GM20000 (cell line): ENCODE measurements around the gene LNPEP.

Experiments used
- DNase-seq: peaks from one replicate; pipeline ENCODE4 v3.0.0; 2012; ENCODE audit warnings: low spot score
- TF ChIP-seq, protein P1 (sequence below): IDR thresholded peaks from 2 replicates; pipeline ENCODE4 v1.5.1; 2012; ENCODE audit warnings: mild to moderate bottlenecking, control low read depth; ENCODE audit errors: extremely low read depth, missing control alignments

LNPEP gene

DNA sequence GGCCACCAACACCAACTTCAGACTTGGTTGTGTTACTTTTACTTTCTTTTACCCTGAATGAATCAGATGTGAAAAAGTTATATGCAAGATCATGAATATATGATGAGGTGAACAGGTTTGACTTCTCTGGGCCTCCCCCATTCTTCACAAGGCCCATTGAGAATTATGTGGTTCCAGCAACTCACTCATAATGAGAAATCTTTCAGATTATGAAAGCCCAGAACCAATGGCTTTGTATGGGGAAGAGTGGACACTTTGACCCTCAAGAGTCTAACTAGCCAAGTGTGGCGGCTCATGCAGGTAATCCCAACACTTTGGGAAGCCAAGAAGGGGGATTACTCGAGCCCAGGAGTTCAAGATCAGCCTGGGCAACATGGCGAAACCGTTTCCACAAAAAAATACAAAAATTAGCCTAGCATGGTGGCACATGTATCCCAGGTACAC is 16.1 kb upstream of the LNPEP start:
- TF ChIP-seq, protein P1, sequence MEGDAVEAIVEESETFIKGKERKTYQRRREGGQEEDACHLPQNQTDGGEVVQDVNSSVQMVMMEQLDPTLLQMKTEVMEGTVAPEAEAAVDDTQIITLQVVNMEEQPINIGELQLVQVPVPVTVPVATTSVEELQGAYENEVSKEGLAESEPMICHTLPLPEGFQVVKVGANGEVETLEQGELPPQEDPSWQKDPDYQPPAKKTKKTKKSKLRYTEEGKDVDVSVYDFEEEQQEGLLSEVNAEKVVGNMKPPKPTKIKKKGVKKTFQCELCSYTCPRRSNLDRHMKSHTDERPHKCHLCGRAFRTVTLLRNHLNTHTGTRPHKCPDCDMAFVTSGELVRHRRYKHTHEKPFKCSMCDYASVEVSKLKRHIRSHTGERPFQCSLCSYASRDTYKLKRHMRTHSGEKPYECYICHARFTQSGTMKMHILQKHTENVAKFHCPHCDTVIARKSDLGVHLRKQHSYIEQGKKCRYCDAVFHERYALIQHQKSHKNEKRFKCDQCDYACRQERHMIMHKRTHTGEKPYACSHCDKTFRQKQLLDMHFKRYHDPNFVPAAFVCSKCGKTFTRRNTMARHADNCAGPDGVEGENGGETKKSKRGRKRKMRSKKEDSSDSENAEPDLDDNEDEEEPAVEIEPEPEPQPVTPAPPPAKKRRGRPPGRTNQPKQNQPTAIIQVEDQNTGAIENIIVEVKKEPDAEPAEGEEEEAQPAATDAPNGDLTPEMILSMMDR: no peak
- peak; percentile 57 for DNase-seq

DNA sequence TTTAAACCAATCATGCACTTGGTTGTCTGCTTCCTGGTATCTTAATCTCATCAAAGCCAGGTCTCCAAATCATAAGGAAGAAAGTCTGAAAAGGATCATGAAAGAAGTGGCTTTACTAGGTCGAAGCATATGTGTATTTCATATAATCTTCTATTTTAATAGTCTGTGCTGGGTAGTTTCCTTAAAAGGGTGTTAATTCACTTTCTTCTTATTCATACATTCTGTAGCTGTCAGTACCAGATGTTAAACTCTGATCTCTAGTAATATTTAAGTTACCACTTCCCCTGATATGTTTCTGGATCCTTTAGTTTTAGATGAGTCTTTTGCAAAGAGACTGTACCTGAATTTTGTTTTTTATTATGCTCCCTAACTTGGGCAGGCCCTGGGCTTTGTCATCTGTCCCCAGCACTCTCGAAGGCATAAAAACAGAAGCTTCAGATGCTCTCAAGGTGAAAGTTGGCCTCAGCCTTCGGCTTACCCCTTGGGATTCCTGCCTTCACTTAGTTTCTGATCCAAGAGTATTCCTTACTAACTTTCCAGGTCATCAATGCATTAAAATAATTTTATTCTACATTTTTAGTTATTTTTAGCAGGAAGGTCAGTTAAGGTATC is 15.0 kb upstream of the LNPEP start:
- DNase-seq: no peak
- TF ChIP-seq, protein P1: no peak

DNA sequence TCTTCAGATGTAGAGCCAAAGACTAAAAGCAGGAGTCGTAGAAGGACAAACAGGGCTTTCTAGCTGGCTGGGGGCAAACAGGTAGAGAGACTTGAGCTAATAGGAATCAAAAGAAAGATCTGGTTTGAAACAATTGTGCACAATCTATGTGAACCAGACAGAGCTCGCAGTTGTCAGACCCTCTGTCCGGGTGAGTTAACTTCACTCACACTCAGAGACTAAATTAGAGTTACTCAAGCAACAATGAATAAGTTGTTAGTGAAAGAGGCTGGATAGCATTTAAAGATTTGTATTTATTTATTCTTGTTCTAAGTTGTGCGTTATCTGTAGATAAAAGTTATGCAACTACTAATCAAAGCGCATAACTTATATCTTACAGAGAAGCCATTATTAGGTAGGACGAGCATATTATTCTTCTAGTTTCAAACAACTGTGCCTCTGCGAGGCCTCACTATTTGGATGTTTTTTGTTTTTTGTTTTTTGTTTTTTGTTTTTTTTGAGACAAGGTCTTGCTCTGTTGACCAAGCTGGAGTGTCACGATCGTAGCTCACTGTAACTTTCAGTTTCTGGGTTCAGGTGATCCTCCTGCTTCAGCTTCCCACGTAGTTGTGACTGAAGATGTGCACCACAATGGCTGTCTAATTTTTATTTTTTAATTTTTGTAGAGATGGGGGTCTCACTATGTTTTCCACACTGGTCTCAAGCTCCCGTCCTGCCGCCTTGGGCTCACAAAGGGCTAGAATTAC is 13.2 kb upstream of the LNPEP start:
- DNase-seq: no peak
- TF ChIP-seq, protein P1: no peak

DNA sequence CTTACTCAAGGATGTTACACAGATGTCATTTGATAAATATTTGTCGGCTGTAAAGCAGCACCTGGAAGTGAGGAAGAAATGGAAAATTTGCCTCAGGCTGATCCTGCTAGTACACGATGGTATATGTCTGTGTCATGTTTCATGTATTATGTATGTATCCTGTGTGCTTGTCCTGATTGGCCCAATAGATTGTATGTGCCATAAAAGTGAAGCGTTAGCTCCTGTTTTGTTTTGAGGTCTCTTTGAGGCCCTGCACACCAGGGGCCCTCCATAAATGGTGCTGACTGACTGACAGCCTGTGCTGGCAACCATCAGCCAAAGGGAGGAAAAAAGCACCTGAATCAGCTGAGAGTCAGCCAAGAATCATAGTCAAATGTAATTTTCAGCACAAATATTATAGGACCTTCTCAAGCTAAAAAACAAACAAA is 11.8 kb upstream of the LNPEP start:
- DNase-seq: no peak
- TF ChIP-seq, protein P1: no peak

DNA sequence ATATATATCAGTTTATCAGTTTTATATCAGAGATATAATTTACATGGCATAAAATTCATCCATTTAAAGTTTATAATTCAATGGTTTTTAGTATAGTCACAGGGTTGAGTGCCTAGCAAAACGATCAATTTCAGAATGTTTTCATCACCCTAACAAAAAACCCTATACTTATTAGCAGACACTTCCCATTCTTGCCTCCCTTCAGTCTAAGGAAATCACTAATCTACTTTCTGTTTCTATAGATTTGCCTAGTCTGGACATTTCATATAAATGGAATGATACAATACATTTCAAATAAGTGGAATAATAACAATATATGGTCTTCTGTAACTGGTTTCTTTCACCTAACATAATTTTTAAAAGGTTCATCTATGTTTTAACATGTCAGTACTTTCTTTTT is 9.6 kb upstream of the LNPEP start:
- no peak for DNase-seq
- TF ChIP-seq, protein P1: no peak

DNA sequence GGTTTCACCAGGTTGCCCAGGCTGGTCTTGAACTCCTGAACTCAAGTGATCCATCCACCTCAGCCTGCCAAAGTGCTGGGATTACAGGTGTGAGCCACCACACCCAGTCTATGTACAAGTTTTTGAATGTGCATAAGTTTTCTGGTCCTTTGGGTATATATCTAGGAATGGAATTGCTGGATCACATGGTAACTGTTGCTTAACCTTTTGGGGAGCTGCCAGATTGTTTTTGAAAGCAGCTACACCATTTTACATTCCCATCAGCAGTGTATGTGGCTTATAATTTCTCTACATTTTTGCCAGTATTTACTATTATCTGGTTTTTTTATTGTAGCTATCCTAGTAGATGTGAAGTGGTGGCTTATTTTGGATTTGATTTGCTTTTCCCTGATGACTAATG is 8.9 kb upstream of the LNPEP start:
- TF ChIP-seq, protein P1: no peak
- DNase-seq: no peak

DNA sequence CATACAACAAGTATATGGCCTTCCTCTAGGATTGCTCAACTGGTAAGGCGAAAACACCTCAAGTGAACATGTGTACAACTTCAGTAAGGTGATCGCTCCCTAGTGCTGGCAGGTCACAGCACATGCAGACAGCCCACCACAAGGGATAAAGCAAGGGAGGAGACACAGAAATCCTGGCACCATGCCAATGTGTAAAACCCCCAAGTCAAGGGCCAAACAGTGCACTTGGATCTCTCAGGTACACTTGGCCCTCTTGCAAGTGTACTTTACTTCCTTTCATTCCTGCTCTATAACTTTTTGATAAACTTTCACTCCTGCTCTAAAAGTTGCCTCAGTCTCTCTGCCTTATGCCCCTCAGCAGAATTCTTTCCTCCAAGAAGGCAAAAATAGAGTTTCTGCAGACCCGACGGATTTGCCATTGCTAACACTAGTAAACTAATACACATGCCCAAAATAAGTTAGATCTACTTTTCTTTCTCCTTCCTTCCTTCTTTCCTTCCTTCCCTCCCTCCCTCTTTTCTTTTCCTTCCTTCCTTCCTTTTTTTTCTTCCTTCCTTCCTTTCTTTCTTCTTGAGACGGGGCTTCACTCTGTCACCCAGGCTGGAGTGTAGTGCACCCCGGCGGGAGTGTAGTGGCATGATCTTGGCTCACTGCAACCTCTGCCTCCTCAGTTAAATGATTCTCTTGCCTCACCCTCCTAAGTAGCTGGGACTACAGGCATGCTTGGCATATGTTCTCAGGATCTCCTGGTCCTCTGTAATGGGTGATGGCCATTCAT is 6.8 kb upstream of the LNPEP start:
- no peak for DNase-seq
- TF ChIP-seq, protein P1: no peak
